SHP77 (cell line): ENCODE results near the gene SH2D6.
A peak's percentile ranks its signal among the peaks of the same experiment; 100 is the strongest.
"Not testable (repeated sequence)": the region's sequence is repeated elsewhere in the genome, so short reads cannot be mapped to it uniquely, and the experiment has no call there.

Experiments
- DNase-seq, 2 experiments: peaks; one replicate each; lab custom pipeline; 2025; lab: John Stamatoyannopoulos, UW

Gene SH2D6

DNA sequence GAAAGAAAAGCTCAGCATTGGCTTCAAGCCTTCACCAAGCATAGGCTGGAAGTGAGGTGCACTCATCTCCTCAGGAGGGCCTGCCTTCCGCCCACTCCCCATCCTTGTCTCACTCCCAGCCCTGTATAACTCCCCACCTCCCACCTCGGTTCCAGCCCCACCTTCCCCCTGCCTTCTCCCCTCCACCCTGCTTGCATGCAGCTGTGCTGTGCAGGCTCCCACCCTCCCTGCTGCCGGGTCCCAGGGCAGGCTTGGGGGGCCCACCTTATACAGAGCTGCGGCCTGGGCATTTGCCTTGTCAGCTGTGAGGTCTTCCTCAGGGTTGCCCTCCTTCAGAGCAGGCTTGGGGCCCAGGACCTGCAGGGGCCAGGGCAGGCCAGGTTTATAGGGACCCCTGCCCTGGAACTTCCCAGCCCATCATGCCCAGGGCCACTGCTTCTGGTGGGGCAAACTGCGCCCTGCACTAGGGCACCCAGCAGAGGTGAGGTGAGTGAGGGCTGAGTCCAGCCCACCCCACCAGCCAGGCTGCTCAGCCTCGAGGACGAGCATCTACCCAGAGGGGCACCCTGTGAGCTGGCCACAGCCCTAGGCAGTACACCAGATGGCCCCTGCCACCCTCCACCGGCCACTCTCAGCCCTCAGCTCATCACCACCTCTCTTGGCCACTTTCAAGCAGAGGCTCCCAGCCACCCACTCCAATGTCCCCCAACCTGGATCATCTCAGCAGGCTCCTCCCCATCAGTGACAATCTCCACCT, 19.9 kb upstream of the SH2D6 start:
- no peak for DNase-seq

DNA sequence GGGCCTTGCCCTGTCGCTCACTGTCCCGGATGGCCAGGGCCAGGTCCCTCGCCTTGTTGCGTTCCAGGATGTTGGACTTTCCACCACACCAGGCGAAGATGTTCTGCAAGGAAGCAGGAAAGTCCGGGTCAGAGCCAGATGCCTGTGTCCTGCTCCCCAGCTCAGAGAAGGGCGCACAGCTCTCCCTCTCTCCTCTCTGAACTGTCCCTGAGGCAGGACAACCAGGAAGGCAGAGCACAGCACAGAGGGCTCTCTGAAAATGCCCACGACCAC, 19.4 kb upstream of the SH2D6 start:
- no peak for DNase-seq

DNA sequence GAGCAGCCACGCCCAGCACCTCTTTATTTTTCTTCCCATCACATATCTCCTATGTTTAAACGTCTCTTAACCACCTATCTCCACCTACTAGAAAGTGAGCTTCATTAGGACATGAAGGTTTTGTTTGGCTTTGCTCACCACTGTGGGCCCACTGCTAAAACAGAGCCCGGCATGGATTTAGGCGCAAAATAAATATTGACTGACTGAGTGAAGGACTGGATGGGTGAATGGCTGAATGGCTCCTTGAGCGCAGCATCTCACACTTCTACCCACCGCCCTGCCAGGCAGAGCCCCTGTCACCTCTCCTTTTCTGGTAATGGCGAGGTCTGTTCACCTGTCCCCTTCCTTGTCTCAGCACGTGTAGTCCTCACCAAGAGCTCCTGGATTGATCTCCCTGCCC, 18.5 kb upstream of the SH2D6 start:
- no peak for DNase-seq

DNA sequence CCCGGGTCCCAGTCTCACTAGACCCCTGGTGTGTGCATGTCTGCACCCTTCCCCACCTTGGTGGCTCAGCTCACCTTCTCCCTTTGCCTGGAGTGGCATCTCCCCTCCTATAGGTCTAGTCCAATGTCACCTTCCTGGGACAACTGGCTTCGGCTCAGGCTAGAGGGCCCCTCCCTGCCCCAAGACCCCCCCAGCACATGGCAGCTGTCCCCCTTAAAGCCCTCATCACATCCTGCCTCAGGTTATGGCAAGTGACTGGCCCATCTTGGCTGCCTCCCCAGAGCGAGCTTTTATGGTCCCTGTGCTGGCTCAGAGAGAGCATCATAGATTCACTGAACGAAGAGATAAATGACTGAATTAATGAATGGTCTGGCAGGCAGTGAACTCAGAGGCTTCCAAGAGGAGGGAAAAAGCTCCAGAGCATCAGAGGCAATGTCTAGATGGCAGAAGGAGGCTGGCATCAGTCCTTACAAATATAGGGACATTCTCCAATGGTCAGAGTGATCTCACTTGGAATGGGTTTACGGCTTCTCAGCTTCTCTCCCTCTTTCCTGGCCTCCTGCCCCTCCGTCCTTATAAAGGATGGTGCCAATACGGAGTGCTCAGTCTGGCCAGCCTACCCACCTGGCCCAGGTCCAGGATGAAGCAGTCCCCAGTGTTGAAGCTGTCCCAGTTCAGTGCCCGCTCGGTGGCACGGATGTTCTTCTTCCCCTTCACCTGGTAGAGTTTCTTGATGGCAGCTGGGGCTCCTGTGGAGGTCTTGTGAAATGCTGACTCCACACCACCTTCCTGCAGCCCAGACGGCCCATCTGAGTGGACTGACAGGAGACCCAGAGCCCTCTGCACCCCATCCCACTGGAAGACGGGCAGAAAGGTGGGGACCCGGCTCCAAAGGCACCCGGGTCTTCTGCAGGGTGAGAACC, 17.7 kb upstream of the SH2D6 start:
- DNase-seq: no peak

DNA sequence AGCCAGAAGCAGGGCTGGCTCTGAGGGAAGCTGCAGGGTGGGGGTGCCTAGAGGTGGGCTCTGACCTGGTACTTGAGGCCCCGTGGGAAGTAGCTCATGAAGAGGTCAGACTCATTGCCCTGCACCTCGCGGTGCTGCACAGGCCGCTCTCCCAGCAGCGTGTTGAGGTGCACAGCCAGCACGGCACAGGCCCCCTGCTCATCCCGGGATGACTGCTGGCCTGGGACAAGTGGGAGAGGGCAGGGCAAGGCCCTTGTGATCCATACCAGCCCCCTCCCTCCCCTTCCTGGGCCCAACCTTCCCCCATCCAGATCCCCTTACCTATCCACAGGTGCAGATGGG, 17.1 kb upstream of the SH2D6 start:
- no peak for DNase-seq

DNA sequence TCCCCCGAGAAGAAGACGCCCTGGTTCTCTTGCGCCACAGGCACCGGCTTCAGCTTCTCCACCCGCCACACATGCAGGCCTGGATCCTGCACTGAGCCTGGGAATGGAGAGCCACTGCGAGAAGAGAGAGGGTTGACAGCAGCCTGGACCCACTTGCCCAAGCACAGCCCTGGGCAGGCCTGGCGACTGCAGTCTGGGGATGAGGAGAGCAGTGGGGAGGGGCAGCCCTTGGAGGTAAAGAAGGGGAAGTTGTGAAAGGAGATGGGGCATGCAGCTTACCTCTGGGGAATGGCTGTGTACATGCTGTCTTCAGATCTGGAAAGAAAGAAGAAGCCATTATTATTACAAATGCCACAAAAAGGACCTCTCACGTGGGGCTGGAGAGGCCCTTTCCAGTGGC, 16.7 kb upstream of the SH2D6 start:
- DNase-seq: no peak

DNA sequence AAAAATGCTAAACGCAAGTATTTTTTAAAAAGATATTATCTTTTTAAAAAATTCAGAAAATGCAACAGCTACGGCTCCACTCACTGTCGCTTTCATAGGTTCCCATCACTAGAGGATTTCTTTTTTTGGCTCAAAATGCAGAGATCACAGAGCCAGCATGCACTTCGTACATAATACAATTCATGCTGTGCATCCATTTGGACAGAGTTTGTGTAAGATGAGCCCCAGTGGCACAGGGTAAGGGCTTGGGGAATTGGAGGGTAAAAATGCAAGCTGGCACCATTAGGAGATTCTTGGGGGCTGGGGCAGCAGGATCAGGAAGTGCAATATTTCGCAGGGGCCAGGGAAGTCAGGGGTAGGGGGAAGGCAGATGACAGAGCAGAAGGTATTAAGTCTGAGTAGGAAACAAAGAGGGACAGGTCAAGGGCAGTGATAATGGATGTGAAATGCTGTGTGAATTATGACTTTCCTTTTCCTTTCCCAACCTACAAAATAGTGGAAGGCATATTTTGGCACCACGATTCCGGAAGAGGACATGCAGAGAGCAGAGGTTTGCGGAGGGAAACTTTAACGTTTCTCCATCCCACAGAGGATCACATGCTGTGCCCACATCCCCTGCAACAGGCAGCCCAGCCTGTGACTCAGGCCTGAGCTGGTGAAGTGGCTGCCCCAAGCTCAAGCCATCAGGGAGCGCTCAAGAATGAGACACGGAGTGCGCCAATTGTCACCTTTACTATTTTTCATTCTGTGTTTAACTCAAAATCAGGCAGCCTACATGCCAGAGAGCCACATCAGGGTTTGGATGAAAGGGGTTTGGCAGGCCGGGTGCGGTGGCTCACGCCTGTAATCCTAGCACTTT, 13.1 kb upstream of the SH2D6 start:
- no peak for DNase-seq

DNA sequence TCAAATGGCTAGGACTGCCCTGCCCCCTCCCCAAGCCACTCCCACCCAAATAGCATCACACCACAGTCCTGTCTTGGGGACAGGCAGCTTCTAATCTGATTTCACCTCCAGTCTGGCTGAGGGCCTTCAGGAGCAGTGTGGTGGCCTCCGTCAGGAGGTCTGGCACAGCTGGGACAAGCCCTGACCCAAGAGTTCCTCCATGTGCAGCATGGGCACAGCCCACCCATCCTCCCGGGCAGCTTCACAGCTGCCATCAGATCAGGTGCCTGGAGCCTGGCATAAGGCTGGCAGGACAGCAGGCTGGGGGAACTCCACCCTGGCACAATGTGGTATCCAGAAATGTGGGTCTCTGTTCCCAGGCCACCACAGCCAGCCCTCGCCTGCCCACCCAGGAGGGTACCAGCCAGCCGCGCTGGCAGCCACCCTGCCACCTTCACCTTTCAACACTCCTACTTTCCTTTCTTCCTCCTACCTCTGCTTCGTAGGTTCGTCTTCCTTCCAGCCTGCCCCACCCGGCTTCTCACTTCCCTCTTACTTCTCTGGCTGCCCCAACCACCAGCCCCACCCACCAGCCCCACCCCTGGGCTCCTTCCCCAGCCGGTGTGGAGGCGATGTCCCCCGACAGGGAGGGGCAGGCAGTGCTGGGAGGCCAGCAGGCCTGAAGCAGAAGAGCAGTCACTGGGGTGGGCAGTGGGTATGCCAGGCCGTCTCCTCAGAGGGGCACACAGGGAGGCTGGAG, 8.5 kb upstream of the SH2D6 start, which contains the start of gene CAPG:
Gene CAPG (minus strand): TSS at position 522 of the 739 bp plus-strand sequence. CDS start 8,221 bp downstream, outside the sequence.
- DNase-seq: no peak

DNA sequence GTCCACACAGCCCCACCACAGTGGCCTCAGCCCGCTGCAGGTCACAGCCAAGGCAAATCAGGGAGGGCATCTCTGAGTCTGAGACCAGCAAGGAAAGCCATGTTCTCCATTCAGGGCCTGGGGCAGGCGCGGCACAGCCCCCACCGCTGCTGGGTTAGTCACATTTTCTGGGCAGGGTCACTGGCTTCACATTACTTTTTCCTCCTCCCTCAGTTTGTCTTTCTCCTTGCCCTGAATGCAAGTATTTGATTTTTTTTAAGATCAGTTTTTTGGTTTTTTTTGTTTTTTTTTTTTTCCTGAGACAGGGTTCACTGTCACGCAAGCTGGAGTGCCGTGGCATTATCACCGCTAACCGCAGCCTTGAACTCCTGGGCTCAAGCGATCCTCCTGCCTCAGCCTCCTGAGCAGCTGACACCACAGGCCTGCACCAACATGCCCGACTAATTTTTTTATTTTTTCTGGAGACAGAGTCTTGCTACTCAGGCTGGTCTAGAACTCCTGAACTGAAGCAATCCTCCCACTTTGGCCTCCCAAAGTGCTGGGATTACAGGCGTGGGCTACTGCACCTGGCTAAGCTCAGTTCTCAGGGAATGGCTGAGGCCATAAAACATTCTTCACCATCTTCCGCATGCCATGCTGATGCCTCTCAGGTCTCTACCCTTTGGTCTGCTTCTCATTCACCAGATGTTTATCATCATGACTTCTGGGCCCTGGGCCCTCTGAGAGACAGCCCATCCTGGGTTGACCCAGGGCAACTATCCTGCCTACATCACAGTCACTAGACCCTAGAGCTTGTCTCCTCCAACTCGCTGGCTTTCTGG, 7.7 kb upstream of the SH2D6 start:
- no peak for DNase-seq

DNA sequence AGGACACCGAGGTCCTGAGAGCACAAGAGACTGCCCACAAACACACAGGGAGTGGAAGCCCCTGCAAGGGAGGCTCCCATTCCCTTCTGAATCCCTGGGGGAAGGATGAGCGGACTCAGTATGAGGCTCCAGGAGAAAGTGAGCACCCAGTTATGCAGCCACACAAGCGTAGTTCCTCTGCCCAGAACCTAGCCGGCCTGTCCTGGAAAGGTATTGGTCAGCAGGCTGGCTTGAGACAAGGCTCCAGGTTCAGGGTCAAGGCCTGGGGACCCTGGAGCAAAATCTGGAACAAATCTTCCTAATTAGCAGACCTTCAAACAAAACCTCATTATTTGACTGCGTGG, 7.1 kb upstream of the SH2D6 start:
- DNase-seq: no peak

DNA sequence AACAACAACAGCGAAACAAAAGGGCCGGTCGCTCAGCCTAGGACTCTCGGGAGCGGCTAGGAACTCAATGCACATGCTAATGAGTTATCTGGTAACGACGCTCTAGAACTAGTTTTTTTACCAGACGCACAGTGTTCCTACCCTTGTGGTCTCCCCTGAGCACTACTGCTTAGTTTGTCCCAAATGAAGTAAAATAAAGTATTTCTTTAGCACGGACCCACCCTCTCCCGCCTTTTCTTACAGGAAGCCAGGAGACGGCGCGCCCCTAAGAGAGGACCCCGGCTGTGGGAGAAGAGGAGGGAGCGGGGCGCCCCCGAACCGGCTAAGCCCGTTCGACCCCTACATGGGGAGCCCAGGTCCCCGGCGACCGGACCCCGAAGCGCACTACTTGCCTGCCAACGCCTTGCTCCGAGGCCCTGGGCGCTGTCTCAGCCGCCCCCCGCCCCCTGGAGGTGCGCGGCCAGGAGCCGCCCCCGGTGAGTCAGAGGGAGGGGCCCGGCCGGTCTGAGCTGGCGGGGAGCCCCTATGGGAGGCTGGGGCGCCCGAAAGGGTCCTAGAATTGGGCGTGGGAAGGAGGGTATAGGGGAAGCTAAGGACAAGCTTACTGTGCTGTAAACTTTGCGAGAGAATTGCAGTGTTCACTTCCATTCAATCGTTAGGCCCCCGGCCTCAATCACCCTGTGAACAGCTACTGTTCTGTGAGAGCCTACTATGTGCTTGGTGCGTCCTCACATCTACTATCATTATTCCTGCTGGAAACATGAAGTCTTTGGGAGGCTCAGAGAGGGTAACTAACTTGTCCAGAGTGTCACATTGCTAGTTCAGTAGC, 4.7 kb upstream of the SH2D6 start:
- no peak for DNase-seq

DNA sequence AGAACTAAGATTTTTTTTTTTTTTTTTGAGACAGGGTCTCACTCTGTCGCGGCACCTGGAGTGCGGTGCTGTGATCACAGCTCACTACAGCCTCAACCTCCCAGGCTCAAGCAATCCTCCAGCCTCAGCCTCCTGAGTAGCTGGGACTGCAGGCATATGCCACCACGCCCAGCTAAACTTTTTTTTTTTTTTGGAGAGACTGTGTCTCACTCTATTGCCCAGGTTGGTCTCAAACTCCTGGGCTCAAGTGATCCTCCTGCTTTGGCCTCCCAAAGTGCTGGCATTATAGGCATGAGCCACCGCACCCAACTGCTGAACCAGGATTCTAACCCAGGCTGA, 4.1 kb upstream of the SH2D6 start:
- not testable (repeated sequence) for DNase-seq

DNA sequence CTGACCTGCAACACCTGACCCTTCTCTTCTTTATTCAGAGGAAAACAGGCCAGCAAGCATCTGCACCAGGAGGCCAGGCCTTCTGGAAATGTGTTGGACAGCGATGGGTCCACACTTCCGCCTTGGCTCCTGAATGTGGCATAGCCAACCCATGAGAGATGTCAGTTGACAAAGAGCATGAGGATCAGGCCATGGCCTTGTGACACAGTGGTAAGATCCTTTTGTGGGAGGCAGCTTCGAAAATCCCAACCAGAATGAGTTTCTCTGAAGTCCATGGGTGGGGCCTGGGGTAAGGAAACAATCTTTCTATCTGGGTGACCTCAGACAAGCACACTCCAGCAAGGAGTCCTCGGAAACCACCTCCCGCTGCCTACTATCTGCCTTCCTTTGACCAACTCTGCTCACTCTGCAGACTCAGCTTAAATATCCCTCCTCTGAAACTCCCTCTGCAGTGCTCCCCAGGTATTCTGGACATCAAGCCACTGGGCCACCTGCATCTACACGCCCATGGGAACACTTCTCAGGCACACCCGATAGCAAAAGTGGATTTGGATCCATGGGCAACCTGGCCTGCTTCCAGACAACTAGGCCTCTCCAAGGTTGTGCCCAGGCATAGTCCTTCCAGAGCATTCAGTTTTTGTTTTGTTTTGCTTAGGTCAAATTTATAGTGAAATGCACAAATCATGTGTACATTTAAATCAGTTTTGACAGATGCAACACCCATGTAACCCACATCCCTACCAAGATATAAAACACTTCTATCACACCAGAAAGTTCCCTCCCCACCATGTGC, 3.6 kb upstream of the SH2D6 start:
- DNase-seq: no peak

DNA sequence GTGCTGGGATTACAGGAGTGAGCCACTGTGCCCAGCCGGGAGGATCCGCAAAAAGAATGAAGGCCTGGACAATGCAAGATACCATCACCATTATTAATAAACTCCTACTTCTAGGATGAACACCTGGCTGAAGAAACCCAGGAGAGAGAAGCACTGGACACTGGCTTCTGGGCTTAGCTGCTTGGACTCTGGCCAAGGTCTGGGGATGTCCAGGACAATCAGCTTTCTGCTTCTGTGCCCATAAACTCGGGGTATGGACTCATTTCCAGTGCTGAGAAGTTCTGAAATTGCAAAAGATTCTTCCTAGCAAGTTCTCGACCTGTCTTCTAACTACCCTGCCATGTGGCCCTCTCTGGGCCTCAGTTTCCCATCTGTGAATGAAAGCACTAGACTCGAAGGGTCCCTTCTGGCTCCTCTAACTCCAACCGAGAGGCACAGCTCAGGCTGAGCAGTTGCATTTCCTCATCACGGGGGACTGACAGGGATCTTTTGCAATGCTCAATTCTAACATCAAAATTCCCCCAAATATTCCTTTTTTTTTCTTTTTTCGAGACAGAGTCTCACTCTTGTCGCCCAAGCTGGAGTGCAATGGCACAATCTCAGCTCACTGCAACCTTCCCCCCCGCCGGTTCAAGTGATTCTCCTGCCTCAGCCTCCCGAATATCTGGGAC, 2.4 kb upstream of the SH2D6 start:
- DNase-seq: no peak

DNA sequence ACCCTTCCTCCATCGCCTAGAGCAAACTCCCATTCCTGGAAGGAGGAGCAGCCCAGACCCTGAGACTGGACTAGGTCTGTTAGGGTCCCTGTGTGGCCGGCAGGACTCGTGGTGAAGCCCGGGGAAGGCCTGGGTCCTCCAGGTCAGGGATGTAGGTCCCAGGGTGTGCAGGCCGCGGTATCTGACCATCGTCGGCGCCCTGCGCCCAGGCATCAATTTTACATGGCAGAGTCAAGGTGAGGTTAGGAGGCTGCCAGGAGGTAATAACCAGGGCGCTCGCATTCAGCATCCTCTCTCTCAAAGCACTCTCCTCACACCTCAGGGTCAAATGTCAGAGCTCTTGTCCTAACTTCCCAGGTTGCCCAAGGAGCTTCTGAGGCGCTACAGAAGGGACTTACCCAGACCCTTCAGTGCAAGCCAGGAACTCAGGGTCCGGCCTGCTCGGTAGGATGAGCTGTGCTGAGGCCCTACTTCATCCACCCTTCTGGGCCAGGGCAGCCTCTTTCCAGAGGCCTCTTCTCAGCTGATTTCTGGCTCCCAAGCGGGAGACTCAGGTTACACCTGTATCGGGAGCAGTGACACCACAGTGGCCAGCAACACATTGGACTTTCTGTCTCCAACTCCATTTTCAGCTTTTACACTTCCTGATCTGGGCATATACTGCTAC, 628 bp downstream of the SH2D6 start:
- DNase-seq: no peak

DNA sequence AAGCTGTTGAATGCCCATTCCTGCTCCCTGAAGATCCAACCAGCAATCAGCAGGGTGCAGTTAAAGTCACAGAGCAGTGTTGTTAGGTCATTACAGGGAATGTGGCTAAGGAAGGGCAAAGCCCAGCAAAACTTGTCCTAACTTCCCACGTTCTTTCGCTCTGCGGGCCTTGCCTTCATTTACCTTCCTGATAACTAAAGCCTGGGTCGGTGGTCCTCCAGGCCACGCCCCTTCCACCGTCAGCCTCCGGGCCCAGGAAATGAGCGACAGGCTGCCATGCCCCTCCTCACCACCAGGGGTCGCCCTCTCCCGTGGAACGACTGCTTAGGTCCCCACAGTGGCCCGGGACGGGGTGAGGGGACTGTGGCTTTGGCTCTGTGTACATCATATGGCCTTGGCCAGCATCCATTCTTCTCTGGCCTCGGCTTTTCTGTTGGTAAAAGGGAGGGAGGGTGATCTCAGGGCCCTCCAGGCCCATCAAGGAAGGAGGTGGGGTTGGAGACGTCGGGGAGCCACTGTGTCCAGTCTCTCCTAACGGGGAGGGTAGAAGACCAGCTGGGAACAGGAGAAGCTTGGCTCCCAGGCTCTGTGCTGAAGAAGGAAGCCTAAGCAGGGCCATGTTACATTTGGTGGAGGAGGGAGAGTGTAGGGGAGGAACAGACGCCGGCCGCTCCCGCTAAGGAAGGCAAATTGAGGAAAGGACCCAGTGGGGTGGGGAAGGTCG, 2.2 kb downstream of the SH2D6 start:
- DNase-seq: peak; percentile 87 to 88

DNA sequence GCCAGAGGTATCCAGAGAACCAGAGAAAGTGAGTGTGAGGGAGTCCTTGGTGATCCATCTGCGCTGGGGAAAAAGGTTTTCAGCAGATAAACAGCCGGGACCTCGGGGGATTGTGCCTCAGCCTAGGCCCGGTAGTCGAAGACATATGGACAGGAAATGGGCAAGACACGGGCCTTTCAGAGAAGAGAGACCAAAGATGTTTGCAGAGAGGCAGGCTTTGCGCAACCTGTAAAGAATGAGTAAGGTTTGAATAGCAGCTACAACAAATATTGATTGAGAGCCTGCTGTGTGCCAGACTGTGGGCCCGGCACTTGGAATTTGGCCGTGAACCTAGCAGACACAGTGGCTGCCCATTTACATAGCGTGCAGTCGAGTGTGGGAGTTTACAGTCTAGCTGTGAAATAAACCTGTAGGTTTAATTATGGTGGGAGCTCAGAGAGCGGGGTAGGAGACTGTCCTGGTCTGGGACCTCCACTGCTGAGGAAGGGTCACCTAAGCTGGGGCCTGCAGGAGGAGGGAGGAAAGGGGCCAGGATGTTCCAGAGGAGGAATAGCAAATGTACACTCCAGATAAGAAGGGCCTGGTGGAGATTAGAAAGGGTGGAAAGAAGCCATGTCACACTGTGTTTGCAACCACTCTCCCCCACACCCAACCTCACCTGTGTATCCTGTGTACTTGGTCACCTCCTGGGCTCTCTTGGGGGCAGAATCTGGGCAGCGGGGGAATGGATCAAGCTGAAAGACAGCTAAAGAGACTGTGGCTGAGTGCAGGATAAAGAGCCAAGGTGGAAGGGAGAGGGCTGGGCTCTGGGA, 3.0 kb downstream of the SH2D6 start:
- DNase-seq: peak; percentile 54 to 62
